WTC11 (cell line): ENCODE measurements around the gene METTL25B.

Experiments used
- CTCF ChIP-seq: fragments of 200-600 bp; IDR thresholded peaks from 2 replicates; pipeline ENCODE4 v1.8.0; 2022; ENCODE audit warnings: antibody characterized with exemption
- SP1 ChIP-seq: sonication (generic); formaldehyde crosslinking; conservative IDR thresholded peaks from 2 replicates; pipeline ENCODE4 v1.8.1; 2022; ENCODE audit warnings: missing genetic modification reagents

- TF ChIP-seq CTCF (no peak), SP1 (CRISPR knock-in tag) (no peak)
These were observed 47.5 kb downstream of the METTL25B start for GRCh38 chr1:156775799-156776198.
